Stomach (tissue), 9 donors: ENCODE data around the gene FLCN. TPM values are rescaled to one million over a fixed set of nuclear protein-coding genes. Genes with fewer than 3 reads are reported as not detected.

Experiments used
- DNase-seq, 2 donors: peaks; one replicate each; pipeline versions ENCODE4 v3.0.0 to v3.0.0-alpha.2; 2013 to 2019
- H3K27ac ChIP-seq, 5 donors: fragments of 200-600 bp in 4 of 5; sonication (generic) in 4 of 5; one replicate each; pipeline ENCODE4 v1.5.1; 2013 to 2019; ENCODE audit warnings: mild to moderate bottlenecking in 1 of 5, moderate library complexity in 1 of 5
- H3K27me3 ChIP-seq, 3 donors: fragments of 200-600 bp; sonication (generic); one replicate each; pipeline ENCODE4 v1.5.1; 2017 to 2019; ENCODE audit warnings: mixed run types in 1 of 3
- H3K36me3 ChIP-seq, 4 donors: fragments of 200-600 bp; sonication (generic); 1 replicate in 3 of 4; 2 replicates in 1 of 4; pipeline ENCODE4 v1.5.1; 2016 to 2019
- H3K4me1 ChIP-seq, 4 donors: fragments of 200-600 bp; sonication (generic); one replicate each; pipeline ENCODE4 v1.5.1; 2016 to 2019
- H3K4me3 ChIP-seq, 4 donors: fragments of 200-600 bp; sonication (generic) in 3 of 4; one replicate each; pipeline ENCODE4 v1.5.1; 2016 to 2019; ENCODE audit warnings: mild to moderate bottlenecking in 1 of 4
- H3K9me3 ChIP-seq, 4 donors: fragments of 200-600 bp; sonication (generic); one replicate each; pipeline ENCODE4 v1.5.1; 2016 to 2019
- CTCF ChIP-seq, 7 experiments: fragments of 450-650 bp in 4 of 7; fragments of 200-600 bp in 3 of 7; sonication (generic) in 3 of 7; IDR thresholded peaks; one replicate each; pipeline ENCODE4 v1.5.1; 2016 to 2019; ENCODE audit warnings: antibody characterized with exemption in 7 of 7, control low read depth in 2 of 7, mild to moderate bottlenecking in 1 of 7
- EP300 ChIP-seq: sonication (generic); formaldehyde crosslinking; IDR thresholded peaks from one replicate; pipeline ENCODE4 v1.6.1; 2017; ENCODE audit warnings: antibody characterized with exemption
- POLR2A ChIP-seq, 4 donors: fragments of 450-650 bp; IDR thresholded peaks; one replicate each; pipeline ENCODE4 v1.6.1; 2016; ENCODE audit warnings: antibody characterized with exemption in 4 of 4, control low read depth in 2 of 4, mild to moderate bottlenecking in 1 of 4, moderate library complexity in 1 of 4
- POLR2AphosphoS5 ChIP-seq, 3 donors: sonication (generic); formaldehyde crosslinking; IDR thresholded peaks; one replicate each; pipeline ENCODE4 v1.6.1; 2016; ENCODE audit warnings: antibody characterized with exemption in 3 of 3
- WGBS, 5 donors: extraction: QIAGEN DNeasy Blood & Tissue Kit in 3 of 5; methylation state at CpG; one replicate each; pipeline versions ENCODE4 v1.1.5 to v1.1.7; 2013 to 2018; 5-methylcytosine and 5-hydroxymethylcytosine counted together
- intact Hi-C: fragments of 100-400 bp; cut with DNase I; formaldehyde crosslinking; loops from one replicate; pipeline ENCODE4 v1.15.1; 2023; ENCODE audit warnings: low total_unique reads
- polyA plus RNA-seq, 3 donors: library from polyadenylated mRNA; stranded (reverse); fragments of 200-250 nt; gene quantifications; one replicate each; pipeline ENCODE4 v1.2.3, GENCODE V29; 2013
- total RNA-seq, 5 donors: library from RNA; depleted of rRNA; stranded (reverse); fragments of >200 nt; gene quantifications; one replicate each; pipeline versions ENCODE4 v1.1.0 to v1.2.3, GENCODE V29; 2014 to 2016
- donor health status: healthy with polysubstance abuse.
- donor health status: Bipolar disorder and iron deficiency.
- donor health status: healthy.

FLCN gene
- total and polyA plus RNA-seq, 8 donors, result 6.9 to 378 (median 41.9) TPM

GRCh38 chr17:17175340-17175739 is 61.6 kb downstream of the FLCN start:
- intact Hi-C loops, result no loop called here
- 89 to 96% (median 94%) methylated on average over 6 to 8 of the region's 8 CpGs for WGBS, 5 donors
- no peak for TF ChIP-seq POLR2AphosphoS5 (IDR thresholded peaks at IDR 0.05)
- TF ChIP-seq CTCF (IDR thresholded peaks at IDR 0.05), result no peak
- TF ChIP-seq POLR2A (IDR thresholded peaks at IDR 0.05), result no peak
- no peak for TF ChIP-seq EP300

GRCh38 chr17:17173921-17174320 is 63.0 kb downstream of the FLCN start:
- Histone ChIP-seq H3K9me3 (no peaks in the 10 kb centered on the region), H3K4me1 (no peaks in the 10 kb centered on the region), H3K4me3 (no peak overlapping the region), H3K27me3 (no peaks in the 10 kb centered on the region), H3K36me3 (peaks cover 84 to 100% (median 99%) of the 10 kb centered on the region in 4 donors), H3K27ac (no peak overlapping the region)
- 90 to 93% (median 92%) methylated on average over 9 to 14 of the region's 14 CpGs for WGBS, 5 donors
- no peak for TF ChIP-seq EP300
- TF ChIP-seq CTCF (IDR thresholded peaks at IDR 0.05), result no peak
- TF ChIP-seq POLR2AphosphoS5 (IDR thresholded peaks at IDR 0.05), result no peak
- TF ChIP-seq POLR2A (IDR thresholded peaks at IDR 0.05), result no peak
- no peak for DNase-seq
- intact Hi-C loops, result no loop called here

More at GRCh38 chr17:17175340-17175739, 61.6 kb downstream of the FLCN start:
- no peak for DNase-seq
- peaks cover 89 to 100% (median 100%) of the 10 kb centered on the region in 4 donors for H3K36me3 ChIP-seq
- no peaks in the 10 kb centered on the region for H3K9me3 ChIP-seq
- H3K27ac ChIP-seq, result no peak overlapping the region
- H3K4me1 ChIP-seq, result no peaks in the 10 kb centered on the region
- no peak overlapping the region for H3K4me3 ChIP-seq
- H3K27me3 ChIP-seq, result no peaks in the 10 kb centered on the region

GRCh38 chr17:17172990-17173389 is 64.0 kb downstream of the FLCN start:
- no peaks in the 10 kb centered on the region for H3K9me3 ChIP-seq
- no peaks in the 10 kb centered on the region for H3K4me1 ChIP-seq
- H3K27ac ChIP-seq, result peak overlapping the region in 1 of 5 donors; percentile 43
- no peak for TF ChIP-seq EP300
- no peak for TF ChIP-seq POLR2AphosphoS5 (IDR thresholded peaks at IDR 0.05)
- TF ChIP-seq CTCF (IDR thresholded peaks at IDR 0.05), result no peak
- TF ChIP-seq POLR2A (IDR thresholded peaks at IDR 0.05), result no peak
- no peak for DNase-seq
- intact Hi-C loops, result no loop called here
- H3K4me3 ChIP-seq, result no peak overlapping the region
- H3K27me3 ChIP-seq, result no peaks in the 10 kb centered on the region
- H3K36me3 ChIP-seq, result peaks cover 75 to 100% (median 99%) of the 10 kb centered on the region in 4 donors
- 90 to 91% (median 91%) methylated on average over 8 to 9 of the region's 9 CpGs for WGBS, 5 donors

GRCh38 chr17:17172001-17172939 is 64.7 kb downstream of the FLCN start:
- Histone ChIP-seq H3K27me3 (no peaks in the 10 kb centered on the region), H3K27ac (no peak overlapping the region), H3K9me3 (no peaks in the 10 kb centered on the region), H3K4me3 (no peak overlapping the region), H3K36me3 (peaks cover 75 to 100% (median 99%) of the 10 kb centered on the region in 4 donors), H3K4me1 (no peaks in the 10 kb centered on the region)
- peak in 1 of 2 donors; percentile 64 for DNase-seq
- peak in 1 of 3 donors; percentile 19 for TF ChIP-seq POLR2AphosphoS5 (IDR thresholded peaks at IDR 0.05)
- TF ChIP-seq CTCF (IDR thresholded peaks at IDR 0.05), result no peak
- no peak for TF ChIP-seq EP300
- 67 to 80% (median 75%) methylated on average over 15 to 26 of the region's 26 CpGs for WGBS, 5 donors
- intact Hi-C loops, result no loop called here
